ENCODE results near the gene NPNT.
"Not testable (repeated sequence)": the region's sequence is repeated elsewhere in the genome, so short reads cannot be mapped to it uniquely, and the experiment has no call there.

Gene NPNT, protein sequence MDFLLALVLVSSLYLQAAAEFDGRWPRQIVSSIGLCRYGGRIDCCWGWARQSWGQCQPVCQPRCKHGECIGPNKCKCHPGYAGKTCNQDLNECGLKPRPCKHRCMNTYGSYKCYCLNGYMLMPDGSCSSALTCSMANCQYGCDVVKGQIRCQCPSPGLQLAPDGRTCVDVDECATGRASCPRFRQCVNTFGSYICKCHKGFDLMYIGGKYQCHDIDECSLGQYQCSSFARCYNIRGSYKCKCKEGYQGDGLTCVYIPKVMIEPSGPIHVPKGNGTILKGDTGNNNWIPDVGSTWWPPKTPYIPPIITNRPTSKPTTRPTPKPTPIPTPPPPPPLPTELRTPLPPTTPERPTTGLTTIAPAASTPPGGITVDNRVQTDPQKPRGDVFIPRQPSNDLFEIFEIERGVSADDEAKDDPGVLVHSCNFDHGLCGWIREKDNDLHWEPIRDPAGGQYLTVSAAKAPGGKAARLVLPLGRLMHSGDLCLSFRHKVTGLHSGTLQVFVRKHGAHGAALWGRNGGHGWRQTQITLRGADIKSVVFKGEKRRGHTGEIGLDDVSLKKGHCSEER

GRCh38 chr4:105894660-105895582 lies at the start of gene NPNT:
NPNT (plus strand) TSS chr4:105895471; CDS start chr4:105895653, 182 bp downstream.
- TF ChIP-seq CTCF (conservative IDR thresholded peaks at IDR 0.05; ENCODE audit: low read depth, low read length): no peak
- H3K4me3 ChIP-seq (ENCODE audit: low read depth, low read length): no peak within 1 kb of the TSS
- DNase-seq (ENCODE audit: low read depth): no peak

DNA sequence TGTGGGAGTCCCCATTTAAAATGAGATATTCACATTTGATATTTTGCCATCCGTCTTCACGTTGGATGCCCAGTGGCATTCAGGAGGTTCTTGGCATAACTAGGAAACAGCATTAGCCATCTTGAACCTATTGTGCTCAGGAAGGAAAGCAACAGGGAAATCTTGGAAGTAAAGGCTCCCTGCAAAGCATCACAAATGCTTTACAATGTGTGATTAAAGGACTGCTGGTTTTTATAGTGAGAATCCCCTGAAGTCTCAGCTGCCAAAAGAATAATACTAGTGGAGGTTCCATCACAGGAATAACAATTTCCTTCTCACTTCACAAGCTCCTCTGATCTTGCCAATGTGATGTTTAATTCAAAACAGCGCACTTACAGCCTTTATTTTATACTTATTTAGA lies 49.7 kb upstream of the NPNT start:
- TF ChIP-seq CTCF (conservative IDR thresholded peaks at IDR 0.05; ENCODE audit: low read depth, low read length): no peak
- no peak overlapping the region for H3K4me3 ChIP-seq (ENCODE audit: low read depth, low read length)
- no peak for DNase-seq (ENCODE audit: low read depth)

- not testable (repeated sequence) for H3K4me3 ChIP-seq (ENCODE audit: low read depth, low read length); DNase-seq (ENCODE audit: low read depth)
Observed at GRCh38 chr4:105848359-105848758, 46.9 kb upstream of the NPNT start.

DNA sequence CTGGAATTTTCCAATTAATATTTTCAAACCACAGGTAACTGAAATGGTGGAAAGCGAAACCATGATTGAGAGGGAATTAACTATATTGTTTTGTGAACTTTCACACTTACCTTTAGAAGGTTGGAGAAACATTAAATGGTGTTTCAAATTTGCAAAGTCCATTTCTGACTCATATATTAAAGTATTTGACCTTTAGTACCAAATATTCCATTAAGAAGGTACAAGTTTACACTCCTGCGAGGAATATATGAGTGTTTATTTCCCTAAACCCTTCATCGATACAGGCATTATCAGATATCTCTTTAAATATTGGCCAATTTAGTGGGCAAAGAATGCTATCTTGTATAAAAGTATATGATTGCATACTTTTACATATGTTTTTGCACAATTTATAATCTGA lies 44.1 kb upstream of the NPNT start:
- H3K4me3 ChIP-seq (ENCODE audit: low read depth, low read length): no peak overlapping the region
- no peak for TF ChIP-seq CTCF (conservative IDR thresholded peaks at IDR 0.05; ENCODE audit: low read depth, low read length)
- DNase-seq (ENCODE audit: low read depth): no peak

GRCh38 chr4:105852230-105852629 lies 43.0 kb upstream of the NPNT start:
- DNase-seq (ENCODE audit: low read depth); H3K4me3 ChIP-seq (ENCODE audit: low read depth, low read length): not testable (repeated sequence)

DNA sequence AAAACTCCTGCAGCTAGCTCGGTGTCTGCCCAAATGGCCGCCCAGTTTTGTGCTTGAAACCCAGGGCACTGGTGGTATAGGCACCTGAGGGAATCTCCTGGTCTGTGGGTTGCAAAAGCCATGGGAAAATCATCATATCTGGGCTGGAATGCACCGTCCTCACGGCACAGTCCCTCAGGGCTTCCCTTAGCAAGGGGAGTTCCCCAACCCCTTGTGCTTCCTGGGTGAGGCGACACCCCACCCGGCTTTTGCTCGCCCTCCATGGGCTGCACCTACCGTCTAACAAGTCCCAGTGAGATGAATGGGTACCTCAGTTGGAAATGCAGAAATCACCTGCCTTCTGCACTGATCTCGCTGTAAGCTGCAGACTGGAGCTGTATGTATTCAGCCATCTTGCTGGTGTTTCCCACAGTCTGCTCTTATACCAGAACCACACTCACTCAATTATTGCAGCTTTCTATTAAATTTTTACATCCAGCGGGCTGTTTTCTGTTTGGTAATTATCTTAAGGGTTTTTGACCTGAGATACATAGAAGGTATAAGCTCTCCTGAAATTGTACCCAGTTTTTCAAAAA lies 36.7 kb upstream of the NPNT start:
- DNase-seq (ENCODE audit: low read depth): no peak
- no peak for TF ChIP-seq CTCF (conservative IDR thresholded peaks at IDR 0.05; ENCODE audit: low read depth, low read length)
- H3K4me3 ChIP-seq (ENCODE audit: low read depth, low read length): no peak overlapping the region

- DNase-seq (ENCODE audit: low read depth): peak; percentile 83
- no peak for TF ChIP-seq CTCF (conservative IDR thresholded peaks at IDR 0.05; ENCODE audit: low read depth, low read length)
Observed at GRCh38 chr4:105859233-105859632, 36.0 kb upstream of the NPNT start.

More at GRCh38 chr4:105859233-105859632, 36.0 kb upstream of the NPNT start:
- H3K4me3 ChIP-seq (ENCODE audit: low read depth, low read length): no peak overlapping the region
